GM13977 (cell line): Measurements from ENCODE around the gene CUTA.
"Not testable (repeated sequence)": the region's sequence is repeated elsewhere in the genome, so short reads cannot be mapped to it uniquely, and the experiment has no call there.

Experiments
- DNase-seq: peaks from one replicate; pipeline ENCODE4 v3.0.0; 2012; ENCODE audit warnings: low spot score
- in situ Hi-C: fragments of 300-500 bp; cut with MboI; formaldehyde crosslinking; loops from one replicate; pipeline ENCODE4 v1.12.0; 2022; ENCODE audit warnings: low sequenced_read_pairs, low pct_unique_long_range_greater_than_20kb, mixed read lengths, inconsistent platforms; ENCODE audit not compliant: unreplicated experiment
- TF ChIP-seq, protein P1 (sequence below): IDR thresholded peaks from 2 replicates; pipeline ENCODE4 v1.5.1; 2012; ENCODE audit warnings: mild to moderate bottlenecking, control low read depth; ENCODE audit not compliant: insufficient read depth; ENCODE audit errors: extremely low read depth, missing control alignments

Gene CUTA

DNA sequence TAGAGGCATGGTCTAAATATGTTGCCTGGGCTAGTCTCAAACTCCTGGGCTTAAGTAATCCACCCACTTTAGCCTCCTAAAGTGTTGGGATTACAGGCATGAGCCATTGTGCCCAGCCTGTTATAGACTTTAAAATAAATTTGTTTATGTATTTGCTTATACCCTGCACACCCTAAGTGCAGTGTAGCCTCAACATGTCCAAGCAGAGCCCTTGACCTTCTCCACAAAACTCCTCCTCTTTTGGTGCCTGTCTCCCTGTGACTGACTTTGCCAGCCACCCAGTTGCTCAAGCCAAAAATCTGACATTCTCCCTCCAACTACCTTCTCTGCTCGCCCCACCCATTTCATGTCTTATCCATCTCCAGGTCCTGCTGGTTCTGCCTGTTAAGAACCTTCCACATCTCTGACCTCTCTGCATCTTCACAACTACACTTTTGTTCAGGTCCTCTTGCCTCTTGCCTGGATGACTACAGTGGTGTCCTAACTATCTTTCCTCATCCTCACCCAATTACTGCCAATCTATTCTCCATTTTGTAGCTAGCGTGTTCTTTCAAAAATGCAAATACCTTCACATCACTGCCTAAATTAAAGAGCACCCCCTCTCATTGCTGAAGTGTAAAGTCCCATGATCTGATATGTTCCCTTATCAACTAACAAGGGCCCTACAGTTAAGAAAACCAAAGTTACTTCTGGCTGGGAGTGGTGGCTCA lies 37.5 kb downstream of the CUTA start:
- in situ Hi-C loops = no loop called here
- TF ChIP-seq, protein P1, sequence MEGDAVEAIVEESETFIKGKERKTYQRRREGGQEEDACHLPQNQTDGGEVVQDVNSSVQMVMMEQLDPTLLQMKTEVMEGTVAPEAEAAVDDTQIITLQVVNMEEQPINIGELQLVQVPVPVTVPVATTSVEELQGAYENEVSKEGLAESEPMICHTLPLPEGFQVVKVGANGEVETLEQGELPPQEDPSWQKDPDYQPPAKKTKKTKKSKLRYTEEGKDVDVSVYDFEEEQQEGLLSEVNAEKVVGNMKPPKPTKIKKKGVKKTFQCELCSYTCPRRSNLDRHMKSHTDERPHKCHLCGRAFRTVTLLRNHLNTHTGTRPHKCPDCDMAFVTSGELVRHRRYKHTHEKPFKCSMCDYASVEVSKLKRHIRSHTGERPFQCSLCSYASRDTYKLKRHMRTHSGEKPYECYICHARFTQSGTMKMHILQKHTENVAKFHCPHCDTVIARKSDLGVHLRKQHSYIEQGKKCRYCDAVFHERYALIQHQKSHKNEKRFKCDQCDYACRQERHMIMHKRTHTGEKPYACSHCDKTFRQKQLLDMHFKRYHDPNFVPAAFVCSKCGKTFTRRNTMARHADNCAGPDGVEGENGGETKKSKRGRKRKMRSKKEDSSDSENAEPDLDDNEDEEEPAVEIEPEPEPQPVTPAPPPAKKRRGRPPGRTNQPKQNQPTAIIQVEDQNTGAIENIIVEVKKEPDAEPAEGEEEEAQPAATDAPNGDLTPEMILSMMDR = no peak

DNA sequence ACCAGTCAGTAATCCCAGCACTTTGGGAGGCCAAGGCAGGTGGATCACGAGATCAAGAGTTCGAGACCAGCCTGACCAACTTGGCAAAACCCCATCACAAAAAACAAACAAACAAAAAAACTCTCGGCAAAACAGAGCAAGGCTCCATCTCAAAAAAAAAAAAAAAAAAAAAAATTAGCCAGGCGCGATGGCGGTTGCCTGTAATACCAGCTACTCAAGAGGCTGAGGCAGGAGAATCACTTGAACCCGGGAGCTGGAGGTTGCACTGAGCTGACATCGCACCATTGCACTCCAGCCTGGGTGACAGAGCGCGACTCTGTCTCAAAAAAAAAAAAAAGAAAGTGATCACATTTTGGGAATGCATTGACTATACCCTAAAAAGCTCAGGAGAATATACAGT lies 38.7 kb downstream of the CUTA start:
- in situ Hi-C loops, DNase-seq: not testable (repeated sequence)

More for the DNA sequence above, 37.5 kb downstream of the CUTA start:
- no peak for DNase-seq

DNA sequence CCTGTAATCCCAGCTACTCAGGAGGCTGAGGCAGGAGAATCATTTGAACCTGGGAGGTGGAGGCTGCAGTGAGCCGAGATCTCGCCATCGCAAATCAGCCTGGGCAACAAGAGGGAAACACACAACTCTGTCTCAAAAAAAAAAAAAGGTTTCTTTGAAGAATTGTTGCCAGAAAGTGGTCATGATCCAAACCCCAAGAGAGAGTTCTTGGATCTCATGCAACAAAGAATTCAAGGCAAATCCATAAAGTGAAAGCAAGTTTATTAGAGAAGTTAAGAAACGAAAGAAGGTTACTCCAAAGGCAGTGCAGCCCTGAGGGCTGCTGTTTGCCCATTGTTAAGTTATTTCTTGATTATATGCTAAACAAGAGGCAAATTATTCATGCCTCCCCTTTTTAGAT lies 40.7 kb downstream of the CUTA start:
- in situ Hi-C loops = no loop called here
- DNase-seq = no peak
- TF ChIP-seq, protein P1 = no peak

DNA sequence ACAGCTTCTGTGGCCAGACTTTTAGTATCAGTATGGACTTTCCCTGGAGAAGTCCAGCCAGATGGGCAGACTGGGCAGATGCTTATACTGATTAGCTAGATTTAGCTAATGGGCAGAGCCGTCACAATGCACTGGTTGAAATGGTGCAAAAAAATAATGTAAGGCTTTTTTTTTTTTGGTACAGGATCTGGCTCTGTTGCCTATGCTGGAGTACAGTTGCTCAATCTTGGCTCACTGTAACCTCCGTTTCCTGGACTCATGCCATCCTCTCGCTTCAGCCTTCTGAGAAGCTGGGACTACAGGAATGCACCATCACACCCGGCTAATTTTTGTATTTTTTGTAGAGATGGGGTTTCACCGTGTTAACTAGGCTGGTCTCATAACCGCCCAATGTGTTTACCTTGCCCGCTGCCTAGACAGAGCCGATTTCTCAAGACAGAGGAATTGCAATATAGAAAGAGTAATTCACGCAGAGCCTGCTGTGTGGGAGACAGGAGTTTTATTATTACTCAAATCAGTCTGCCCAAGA lies 42.7 kb downstream of the CUTA start:
- in situ Hi-C loops = no loop called here
- TF ChIP-seq, protein P1 = no peak
- DNase-seq = no peak

DNA sequence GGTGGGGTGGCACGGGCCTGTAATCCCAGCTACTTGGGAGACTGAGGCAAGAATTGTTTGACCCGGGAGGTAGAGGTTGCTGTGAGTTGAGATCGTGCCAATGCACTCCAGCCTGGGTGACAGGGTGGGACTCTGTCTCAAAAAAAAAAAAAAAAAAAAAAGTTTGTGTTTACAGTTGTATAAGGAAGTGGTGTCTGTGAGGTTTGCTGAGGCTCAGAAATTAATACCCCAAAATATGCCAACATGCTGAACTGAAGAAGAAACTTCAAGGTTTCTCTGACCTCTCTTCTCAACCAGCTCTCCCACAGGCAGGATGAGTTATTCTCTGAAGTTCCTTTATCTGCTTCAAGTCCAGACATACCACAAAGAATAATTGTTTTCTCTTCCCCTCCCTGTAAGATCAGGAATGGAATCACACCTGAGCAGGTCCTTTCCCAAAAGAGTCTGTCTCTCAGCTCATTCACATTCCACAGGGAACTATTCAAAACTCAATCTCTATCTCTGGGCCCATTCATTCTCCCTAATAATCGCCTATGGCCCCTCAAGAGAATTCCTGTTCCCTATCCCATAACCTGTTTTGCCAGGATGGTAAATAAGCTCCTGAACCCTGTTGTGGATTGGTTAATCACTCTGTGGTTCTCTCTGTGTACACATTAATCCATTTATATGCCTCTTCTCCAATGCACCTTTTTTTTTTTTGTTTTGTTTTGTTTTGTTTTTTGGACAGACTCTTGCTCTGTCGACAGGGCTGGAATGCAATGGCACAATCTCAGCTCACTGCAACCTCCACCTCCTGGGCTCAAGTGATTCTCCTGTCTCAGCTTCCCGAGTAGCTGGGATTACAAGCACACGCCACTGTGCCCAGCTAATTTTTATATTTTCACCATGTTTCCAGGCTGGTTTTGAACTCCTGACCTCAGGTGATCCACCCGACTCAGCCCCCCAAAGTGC lies 43.7 kb downstream of the CUTA start:
- TF ChIP-seq, protein P1 = no peak
- in situ Hi-C loops = no loop called here
- no peak for DNase-seq

DNA sequence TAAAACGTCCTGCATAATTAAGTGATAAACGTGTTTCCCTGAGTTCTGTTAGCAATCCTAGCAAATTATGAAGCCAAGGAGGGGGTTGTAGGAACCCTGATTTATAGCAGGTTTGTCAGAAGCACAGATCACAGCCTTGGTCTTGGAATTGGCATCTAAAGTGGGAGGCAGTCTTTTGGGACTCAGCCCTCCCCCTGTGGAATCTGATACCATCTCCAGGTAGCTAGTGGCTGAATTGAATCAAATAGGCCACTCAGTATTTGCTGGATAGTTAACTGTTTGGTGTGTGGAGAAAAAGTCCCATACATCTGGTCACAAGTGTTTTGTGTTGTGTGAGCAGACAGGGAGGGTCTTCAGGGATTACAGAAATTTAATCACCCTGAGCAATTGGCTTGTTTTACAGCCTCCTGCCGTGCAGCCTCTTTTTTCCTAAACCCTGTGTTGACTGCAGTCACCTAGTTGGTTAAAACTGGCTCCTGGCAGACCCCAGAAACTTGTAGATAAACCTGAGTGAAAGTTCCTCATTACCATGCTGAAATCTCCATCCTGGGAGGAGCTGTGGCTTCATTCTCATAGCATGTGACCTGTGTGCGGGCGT lies 45.3 kb downstream of the CUTA start:
- TF ChIP-seq, protein P1 = no peak

DNA sequence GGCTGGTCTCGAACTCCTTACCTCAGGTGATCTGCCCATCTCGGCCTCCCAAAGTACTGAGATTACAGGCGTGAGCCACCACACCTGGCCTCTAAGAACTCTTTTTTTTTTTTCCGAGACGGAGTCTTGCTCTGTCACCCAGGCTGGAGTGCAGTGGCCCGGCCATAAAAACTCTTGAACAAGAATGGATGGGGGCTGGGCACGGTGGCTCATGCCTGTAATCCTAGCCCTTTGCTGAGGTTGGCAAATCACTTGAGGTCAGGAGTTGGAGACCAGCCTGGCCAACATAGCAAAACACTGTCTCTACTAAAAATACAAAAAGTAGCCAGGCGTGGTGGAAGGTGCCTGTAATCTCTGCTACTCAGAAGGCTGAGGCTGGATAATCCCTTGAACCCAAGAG lies 46.0 kb downstream of the CUTA start:
- in situ Hi-C loops = not testable (repeated sequence)

More for the DNA sequence above, 45.3 kb downstream of the CUTA start:
- no peak for DNase-seq
- in situ Hi-C loops = no loop called here

DNA sequence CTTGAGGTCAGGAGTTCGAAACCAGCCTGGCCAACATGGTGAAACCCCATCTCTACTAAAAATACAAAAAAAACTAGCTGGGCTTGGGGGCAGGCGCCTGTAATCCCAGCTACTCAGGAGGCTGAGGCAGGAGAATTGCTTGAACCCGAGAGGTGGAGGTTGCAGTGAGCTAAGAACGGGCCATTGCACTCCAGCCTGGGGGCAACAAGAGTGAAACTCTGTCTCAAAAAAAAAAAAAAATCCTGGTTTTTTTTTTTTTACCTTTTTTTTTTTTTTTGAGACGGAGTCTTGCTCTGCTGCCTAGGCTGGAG lies 50.2 kb downstream of the CUTA start:
- in situ Hi-C loops, DNase-seq: not testable (repeated sequence)

More for the DNA sequence above, 46.0 kb downstream of the CUTA start:
- not testable (repeated sequence) for DNase-seq
